NCI-H146 (cell line): ENCODE results near the gene ZDHHC8.
"Not testable (repeated sequence)": the region's sequence is repeated elsewhere in the genome, so short reads cannot be mapped to it uniquely, and the experiment has no call there.

Source experiments
- DNase-seq: peaks from one replicate; lab custom pipeline; 2025; lab: John Stamatoyannopoulos, UW

The ZDHHC8 gene

GRCh38 chr22:20158391-20159036 lies 26.9 kb downstream of the ZDHHC8 start:
- no peak for DNase-seq

- DNase-seq: no peak
Observed at GRCh38 chr22:20159076-20159475, 27.5 kb downstream of the ZDHHC8 start.

- not testable (repeated sequence) for DNase-seq
Observed at GRCh38 chr22:20159531-20159930, 27.9 kb downstream of the ZDHHC8 start.

- DNase-seq: no peak
Observed at GRCh38 chr22:20160041-20160440, 28.4 kb downstream of the ZDHHC8 start.

- DNase-seq: no peak
Observed at GRCh38 chr22:20164863-20165262, 33.3 kb downstream of the ZDHHC8 start.

- DNase-seq: no peak
Observed at GRCh38 chr22:20165421-20165820, 33.8 kb downstream of the ZDHHC8 start.

GRCh38 chr22:20165913-20166312 lies 34.3 kb downstream of the ZDHHC8 start:
- no peak for DNase-seq

- DNase-seq: no peak
Observed at GRCh38 chr22:20166703-20167102, 35.1 kb downstream of the ZDHHC8 start.

GRCh38 chr22:20167643-20168322 lies 36.2 kb downstream of the ZDHHC8 start:
- no peak for DNase-seq

- no peak for DNase-seq
Observed at GRCh38 chr22:20169253-20169822, 37.7 kb downstream of the ZDHHC8 start.

- DNase-seq: no peak
Observed at GRCh38 chr22:20170170-20170569, 38.6 kb downstream of the ZDHHC8 start.

- no peak for DNase-seq
Observed at GRCh38 chr22:20171288-20172140, 39.9 kb downstream of the ZDHHC8 start.

- no peak for DNase-seq
Observed at GRCh38 chr22:20172141-20172613, 40.6 kb downstream of the ZDHHC8 start.

- no peak for DNase-seq
Observed at GRCh38 chr22:20173246-20173645, 41.6 kb downstream of the ZDHHC8 start.

GRCh38 chr22:20173772-20174171 lies 42.2 kb downstream of the ZDHHC8 start:
- no peak for DNase-seq

- DNase-seq: peak; percentile 24
Observed at GRCh38 chr22:20174785-20175596, 43.4 kb downstream of the ZDHHC8 start.

GRCh38 chr22:20175597-20175900 lies 43.9 kb downstream of the ZDHHC8 start:
- no peak for DNase-seq

GRCh38 chr22:20176421-20177085 lies 44.9 kb downstream of the ZDHHC8 start:
- no peak for DNase-seq

- no peak for DNase-seq
Observed at GRCh38 chr22:20177217-20177911, 45.8 kb downstream of the ZDHHC8 start.

- no peak for DNase-seq
Observed at GRCh38 chr22:20178075-20178914, 46.7 kb downstream of the ZDHHC8 start.
